K562 (cell line): ENCODE measurements around the gene ECM2. TPM values are rescaled to one million over a fixed set of nuclear protein-coding genes. Genes with fewer than 3 reads are reported as not detected.

Source experiments
- DPF2 ChIP-seq: fragments of 450-650 bp; IDR thresholded peaks from 2 replicates; pipeline ENCODE4 v1.6.1; 2016
- FOXP4 ChIP-seq: sonication (generic); formaldehyde crosslinking; IDR thresholded peaks from 2 replicates; pipeline ENCODE4 v1.8.0; 2022; ENCODE audit warnings: mild to moderate bottlenecking, missing genetic modification reagents, borderline replicate concordance
- MCM3 ChIP-seq: fragments of 450-650 bp; IDR thresholded peaks from 2 replicates; pipeline ENCODE4 v1.6.1; 2016
- MLLT1 ChIP-seq, 2 experiments: fragments of 450-650 bp; IDR thresholded peaks; 2 replicates each; pipeline ENCODE4 v1.6.1; 2016
- ZBTB40 ChIP-seq, 2 experiments: fragments of 450-650 bp in 1 of 2; sonication (generic) in 1 of 2; formaldehyde crosslinking in 1 of 2; IDR thresholded peaks; 2 replicates each; pipeline versions ENCODE4 v1.7.1 to v1.9.0; 2016 to 2022; ENCODE audit warnings: inconsistent platforms in 1 of 2, mild to moderate bottlenecking in 1 of 2, missing genetic modification reagents in 1 of 2
- ZNF124 ChIP-seq: sonication (generic); formaldehyde crosslinking; IDR thresholded peaks from 2 replicates; pipeline ENCODE4 v1.8.1; 2022; ENCODE audit warnings: missing genetic modification reagents
- ZNF589 ChIP-seq: fragments of 200-800 bp; sonication (Bioruptor generic); IDR thresholded peaks from 2 replicates; pipeline ENCODE4 v1.6.1; 2016; ENCODE audit warnings: low read depth, missing genetic modification characterization, missing compliant biosample characterization
- polyA plus RNA-seq, 8 experiments: library from polyadenylated mRNA; depleted of rRNA in 4 of 8; stranded (reverse) in 5 of 8; unstranded in 3 of 8; fragments of >200 nt; fragmentation: Nextera tagmentation in 2 of 8; fragmentation: Illumina TruSeq in 1 of 8; extraction: Ambion mirVana in 2 of 8; extraction: Trizol in 1 of 8; gene quantifications; 2 replicates each; pipeline versions ENCODE4 v1.2.1 to v1.2.3, GENCODE V29; 2011 to 2014; ENCODE audit warnings: inconsistent platforms in 1 of 8, missing spikeins in 1 of 8
- total RNA-seq, 7 experiments: library from RNA; depleted of rRNA in 6 of 7; stranded (reverse); fragments of >200 nt in 6 of 7; fragmentation: Illumina TruSeq in 2 of 7; extraction: Trizol in 2 of 7; gene quantifications; 2 replicates each; pipeline versions ENCODE4 v1.2.1 to v1.2.3, GENCODE V29; 2011 to 2021; ENCODE audit warnings: low replicate concordance in 1 of 7
- TF ChIP-seq, protein P1 (sequence below), 2 experiments: fragments of 450-650 bp in 1 of 2; sonication (generic) in 1 of 2; formaldehyde crosslinking in 1 of 2; IDR thresholded peaks in 1 of 2; conservative IDR thresholded peaks in 1 of 2; 2 replicates each; pipeline versions ENCODE4 v1.6.1 to v1.8.1; 2016 to 2023; ENCODE audit warnings: mild to moderate bottlenecking in 2 of 2, moderate library complexity in 2 of 2, inconsistent platforms in 1 of 2, missing genetic modification reagents in 1 of 2
- TF ChIP-seq, protein P2 (sequence below), 2 experiments: fragments of 450-650 bp; conservative IDR thresholded peaks; 2 replicates each; pipeline ENCODE4 v1.6.1; 2017; ENCODE audit warnings: mild to moderate bottlenecking in 2 of 2, moderate library complexity in 2 of 2

ECM2 gene
- total and polyA plus RNA-seq, 9 of the 15 experiments (the other 6 are each of a cell fraction or from before 2014, with no cell fraction given) = 0.03 to 0.07 TPM; not detected in 7

DNA sequence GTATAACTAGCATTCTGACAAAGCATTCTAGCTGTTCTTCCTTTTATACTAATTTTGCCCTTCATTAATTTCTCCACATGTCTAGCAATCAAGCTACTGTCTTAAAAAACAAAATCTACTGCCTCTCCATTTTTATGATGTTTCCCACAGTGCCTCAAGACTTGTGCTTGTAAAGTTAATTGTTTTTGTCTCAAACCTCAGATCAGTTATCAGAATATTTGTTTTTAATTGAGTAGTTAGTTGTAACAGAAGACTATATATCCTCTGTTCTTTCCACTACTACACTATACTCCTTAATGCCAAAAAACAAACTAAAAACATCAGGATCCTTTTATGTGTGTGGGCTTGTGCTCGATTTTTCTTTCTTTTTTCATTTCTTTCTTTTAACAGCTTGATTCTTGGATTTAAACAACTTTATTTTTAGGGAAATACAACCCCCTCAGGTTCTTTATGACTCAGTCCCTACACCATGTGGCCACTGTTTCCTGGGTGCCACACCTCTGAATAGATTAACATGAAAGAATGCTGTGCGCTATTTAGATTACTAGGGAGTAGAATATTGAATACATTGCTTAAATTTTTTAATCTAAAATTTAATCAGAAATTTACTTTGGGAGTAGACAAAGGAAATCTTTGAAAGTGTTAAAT is 54.7 kb downstream of the ECM2 start (continued):
- TF ChIP-seq, protein P1, sequence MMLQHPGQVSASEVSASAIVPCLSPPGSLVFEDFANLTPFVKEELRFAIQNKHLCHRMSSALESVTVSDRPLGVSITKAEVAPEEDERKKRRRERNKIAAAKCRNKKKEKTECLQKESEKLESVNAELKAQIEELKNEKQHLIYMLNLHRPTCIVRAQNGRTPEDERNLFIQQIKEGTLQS (IDR thresholded peaks at IDR 0.05) = peak; percentile 34; the same call in 1 of the 2 replicates
- TF ChIP-seq, protein P1 (CRISPR knock-in tag; conservative IDR thresholded peaks at IDR 0.05) = no peak
- TF ChIP-seq DPF2 (peak; percentile 58), ZNF589 (CRISPR knock-in tag) (no peak), FOXP4 (CRISPR knock-in tag) (no peak), ZBTB40 (IDR thresholded peaks at IDR 0.05) (0 out of 2 replicates have a peak, but pooled peaks have one; percentile 45), ZBTB40 (CRISPR knock-in tag; IDR thresholded peaks at IDR 0.05) (no peak), MCM3 (no peak), MLLT1 (IDR thresholded peaks at IDR 0.05) (no peak), ZNF124 (CRISPR knock-in tag) (no peak)
- TF ChIP-seq, protein P2, sequence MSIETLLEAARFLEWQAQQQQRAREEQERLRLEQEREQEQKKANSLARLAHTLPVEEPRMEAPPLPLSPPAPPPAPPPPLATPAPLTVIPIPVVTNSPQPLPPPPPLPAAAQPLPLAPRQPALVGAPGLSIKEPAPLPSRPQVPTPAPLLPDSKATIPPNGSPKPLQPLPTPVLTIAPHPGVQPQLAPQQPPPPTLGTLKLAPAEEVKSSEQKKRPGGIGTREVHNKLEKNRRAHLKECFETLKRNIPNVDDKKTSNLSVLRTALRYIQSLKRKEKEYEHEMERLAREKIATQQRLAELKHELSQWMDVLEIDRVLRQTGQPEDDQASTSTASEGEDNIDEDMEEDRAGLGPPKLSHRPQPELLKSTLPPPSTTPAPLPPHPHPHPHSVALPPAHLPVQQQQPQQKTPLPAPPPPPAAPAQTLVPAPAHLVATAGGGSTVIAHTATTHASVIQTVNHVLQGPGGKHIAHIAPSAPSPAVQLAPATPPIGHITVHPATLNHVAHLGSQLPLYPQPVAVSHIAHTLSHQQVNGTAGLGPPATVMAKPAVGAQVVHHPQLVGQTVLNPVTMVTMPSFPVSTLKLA (conservative IDR thresholded peaks at IDR 0.05) = peak; percentile 37 to 58; a peak in 2 of 4 replicates
